ENCODE results near the gene ANKRD12. TPM values are rescaled to one million over a fixed set of nuclear protein-coding genes. Genes with fewer than 3 reads are reported as not detected.

ANKRD12 gene
- total RNA-seq = 1.6 and 4.8 TPM in 2 replicates

DNA sequence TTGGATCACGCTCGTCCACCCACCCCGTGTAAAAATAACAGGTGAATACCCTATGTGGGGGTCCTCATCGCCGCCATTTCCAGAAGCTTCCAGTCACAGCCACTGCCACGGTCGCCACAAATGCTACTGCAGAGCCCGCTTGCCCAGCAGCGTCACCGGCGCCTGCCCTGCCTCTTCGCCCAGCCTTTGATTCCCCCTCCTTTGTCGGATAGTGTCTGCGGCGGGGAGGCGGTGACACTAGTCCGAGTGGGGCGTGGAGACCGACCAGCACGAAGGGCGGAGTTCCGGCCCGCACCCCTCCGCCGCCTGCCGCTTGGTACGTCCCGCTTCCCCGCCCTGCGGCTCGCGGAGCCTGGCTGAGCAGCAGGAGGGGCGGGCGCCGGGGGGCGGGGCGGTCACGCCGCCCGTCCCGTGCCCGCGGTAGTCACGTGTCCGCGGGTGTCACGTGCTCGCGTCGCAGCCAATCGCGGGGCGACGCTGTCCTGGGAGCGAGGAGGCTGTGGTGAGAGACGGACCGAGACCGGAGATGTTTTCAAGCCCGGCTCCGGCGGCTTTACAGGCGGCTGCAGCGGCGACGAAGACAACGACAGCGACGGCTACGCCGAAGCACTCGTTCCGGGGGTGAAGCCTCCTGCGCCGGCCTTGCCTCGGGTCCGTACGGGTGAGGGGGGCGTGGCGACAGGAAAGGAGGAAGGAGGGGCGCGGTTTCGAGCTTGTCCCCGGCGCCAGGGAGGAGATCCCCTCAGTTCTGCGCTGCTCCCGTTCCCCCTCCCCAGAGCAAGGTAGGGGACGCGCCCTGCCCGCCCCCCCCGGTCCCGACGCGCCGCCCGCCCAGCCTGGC, at the start of gene ANKRD12:
ANKRD12 (plus strand) TSS at position 467 of the 841 bp plus-strand sequence. CDS start 45,652 bp downstream, outside the sequence.

DNA sequence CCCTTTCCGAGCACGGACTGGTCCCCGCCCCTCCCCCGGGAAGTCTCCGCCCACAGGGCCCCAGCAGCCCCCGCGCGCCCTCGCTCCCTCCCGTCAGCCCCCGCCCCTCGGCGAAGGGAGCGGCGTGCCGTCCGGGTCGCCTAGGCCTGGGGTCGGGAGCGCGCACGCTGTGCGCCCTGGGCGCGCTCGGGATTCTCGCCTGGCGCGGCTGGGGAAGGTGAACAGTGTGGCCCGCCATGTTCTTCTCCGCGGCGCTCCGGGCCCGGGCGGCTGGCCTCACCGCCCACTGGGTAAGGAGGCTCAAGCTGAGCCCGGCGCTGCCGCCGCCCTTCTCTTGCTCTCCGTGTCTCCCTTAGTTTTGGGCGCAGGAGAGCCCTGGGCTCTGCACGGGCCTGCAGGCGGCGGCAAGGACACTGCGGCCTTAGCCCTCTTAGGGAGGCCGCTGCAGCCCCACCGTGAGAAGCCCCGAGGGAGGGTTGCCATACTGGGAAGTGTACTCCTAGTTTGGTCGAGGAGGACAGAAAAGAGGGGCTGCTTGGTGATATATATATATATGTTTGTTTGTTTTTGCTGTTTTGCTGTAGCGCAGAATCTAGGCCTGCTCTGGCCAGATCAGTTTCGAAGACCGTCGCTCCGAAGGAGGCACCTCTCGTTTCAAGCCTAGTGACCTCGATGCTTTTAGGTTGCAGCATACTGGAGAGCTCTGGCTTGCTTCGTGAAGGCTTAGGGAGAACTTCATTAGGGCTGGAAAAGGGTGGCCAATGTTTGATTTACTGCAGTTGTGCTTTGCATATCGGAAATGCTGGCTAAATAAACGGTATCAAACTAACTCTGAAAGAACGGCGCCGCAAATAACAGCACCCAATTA, 33.8 kb upstream of the ANKRD12 start, which contains the start of gene NDUFV2:
NDUFV2 (plus strand) TSS at position 192 of the 868 bp plus-strand sequence; CDS start at position 237, 45 bp downstream.

DNA sequence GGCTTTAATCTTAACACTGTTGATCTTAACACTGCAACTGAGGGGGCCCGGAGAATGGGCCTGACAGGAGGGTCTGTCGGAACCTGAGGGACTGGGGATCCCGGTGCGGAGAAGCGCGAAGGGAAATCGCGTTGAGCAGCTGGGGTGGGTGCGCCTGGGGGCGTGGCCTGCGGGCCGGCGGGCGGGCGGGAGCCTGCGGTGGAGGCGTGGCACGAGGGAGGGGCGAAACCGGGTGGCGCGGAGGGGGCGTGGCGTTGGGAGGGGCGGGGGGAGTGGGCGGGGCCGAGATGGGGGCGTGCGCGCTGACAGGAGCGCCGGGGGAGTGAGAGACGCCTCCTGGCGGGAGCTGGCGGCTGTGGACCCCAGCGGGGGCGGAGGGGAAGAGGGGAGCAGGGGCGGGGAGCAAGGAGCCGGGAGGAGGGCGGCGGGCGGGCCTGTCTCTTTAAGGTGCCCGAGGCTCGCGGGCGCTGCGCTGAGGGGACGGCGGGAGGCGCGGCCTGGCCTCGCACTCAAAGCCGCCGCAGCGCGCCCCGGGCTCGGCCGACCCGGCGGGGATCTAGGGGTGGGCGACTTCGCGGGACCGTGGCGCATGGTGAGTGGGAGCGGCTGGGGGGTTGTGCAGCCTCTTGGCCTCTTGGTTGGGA, 197.9 kb downstream of the ANKRD12 start, which contains the start of gene TWSG1:
TWSG1 (plus strand) TSS at position 445 of the 644 bp plus-strand sequence. CDS start 2,457 bp downstream, outside the sequence.

Other genes starting within 250 kb of the ANKRD12 start
- gene NDUFV2, start 34.1 kb upstream of the ANKRD12 start, total RNA-seq = 102 and 113 TPM in 2 replicates
- gene TWSG1, start 198.0 kb downstream of the ANKRD12 start, total RNA-seq = 39.8 and 41.1 TPM in 2 replicates

Data from mesangial cell (primary cell).